GM19455 (cell line): ENCODE results near the gene NEDD4L.

Experiments
- ATAC-seq: cut with Tn5 transposase; IDR thresholded peaks from one replicate; pipeline ENCODE4 v1.9.1; 2021; ENCODE audit not compliant: unreplicated experiment

The NEDD4L gene

GRCh38 chr18:58337686-58338085, 293.7 kb downstream of the NEDD4L start:
- no peak for ATAC-seq

DNA sequence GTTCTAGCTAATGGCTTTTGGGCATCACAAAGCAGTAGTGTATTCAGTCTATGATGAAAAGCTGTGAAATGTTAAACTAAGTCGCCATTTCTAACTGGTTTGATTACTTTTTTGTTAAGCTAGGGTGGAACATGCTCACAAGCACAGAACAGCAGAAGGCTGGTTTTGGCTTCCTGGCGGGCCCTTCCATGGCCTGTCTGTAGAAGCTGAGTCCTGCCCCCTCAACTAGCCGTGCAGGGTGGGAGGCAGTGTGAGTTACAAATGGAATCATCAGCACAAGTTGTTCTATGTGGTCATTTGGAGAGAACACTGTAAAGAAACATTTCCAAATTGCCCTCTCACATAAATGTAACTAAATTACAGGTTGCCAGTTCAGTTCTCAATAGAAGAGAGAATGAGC, 294.1 kb downstream of the NEDD4L start:
- no peak for ATAC-seq

GRCh38 chr18:58338961-58339592, 295.1 kb downstream of the NEDD4L start:
- no peak for ATAC-seq

DNA sequence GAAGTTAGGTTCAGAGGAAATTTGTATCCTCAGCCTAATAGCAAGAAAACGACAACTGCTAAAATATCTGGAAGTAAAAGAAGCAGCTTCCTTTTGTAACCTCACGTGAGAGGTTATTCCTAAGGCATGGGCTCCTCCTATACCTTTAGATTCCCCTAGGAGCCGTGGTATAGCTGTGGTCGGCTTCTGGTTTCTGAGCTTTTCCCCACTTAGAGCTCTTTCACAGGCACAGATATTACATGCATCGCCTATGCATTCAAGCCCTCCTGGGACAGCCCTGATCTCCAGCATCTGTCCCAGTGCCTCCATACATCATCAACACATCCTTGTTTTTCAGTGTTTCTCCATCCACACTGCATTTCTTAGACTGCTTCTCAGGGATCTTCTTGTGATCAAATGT, 295.9 kb downstream of the NEDD4L start:
- ATAC-seq, result no peak

DNA sequence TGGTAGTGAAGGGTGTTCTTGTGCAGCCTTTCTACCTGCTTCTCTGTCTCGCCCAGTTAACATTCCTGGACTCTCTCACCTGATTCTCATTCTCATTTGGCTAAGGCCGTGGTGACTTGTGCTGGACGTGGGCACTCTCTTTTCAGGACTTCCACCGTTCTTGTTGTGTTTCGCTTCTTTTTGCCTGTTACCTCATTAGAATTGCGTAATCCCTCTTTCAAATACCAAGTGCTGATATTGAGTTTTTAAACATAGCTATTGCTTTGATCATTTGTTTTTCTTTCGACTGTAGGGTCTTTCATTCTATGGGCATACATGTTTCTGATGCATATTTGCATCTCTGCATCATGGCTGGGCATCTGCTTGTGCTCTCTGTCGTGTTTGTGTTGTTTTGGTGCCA, 297.9 kb downstream of the NEDD4L start:
- ATAC-seq, result no peak

- ATAC-seq, result no peak
Observed at GRCh38 chr18:58344080-58344670, 300.1 kb downstream of the NEDD4L start.

GRCh38 chr18:58344861-58345463, 300.9 kb downstream of the NEDD4L start:
- no peak for ATAC-seq

DNA sequence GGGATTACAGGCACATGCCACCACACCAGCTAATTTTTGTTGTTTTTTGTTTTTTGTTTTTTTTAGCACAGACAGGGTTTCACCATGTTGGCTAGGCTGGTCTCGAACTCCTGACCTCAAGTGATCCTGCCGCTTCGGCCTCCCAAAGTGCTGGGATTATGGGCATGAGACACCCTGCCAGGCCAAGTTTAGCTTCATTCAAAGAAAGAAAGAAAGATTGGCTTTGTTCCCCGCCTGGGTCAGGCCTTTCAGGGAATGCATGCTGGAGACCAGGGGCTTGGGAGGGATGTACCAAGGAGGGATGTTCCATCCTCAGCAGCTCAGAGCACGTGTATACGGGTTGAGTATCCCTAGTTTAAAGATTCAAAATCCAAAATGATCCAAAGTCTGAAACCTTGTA, 301.8 kb downstream of the NEDD4L start:
- ATAC-seq, result no peak

GRCh38 chr18:58347135-58347534, 303.1 kb downstream of the NEDD4L start:
- ATAC-seq, result no peak

- no peak for ATAC-seq
Observed at GRCh38 chr18:58348517-58348916, 304.5 kb downstream of the NEDD4L start.

GRCh38 chr18:58348951-58349350, 304.9 kb downstream of the NEDD4L start:
- no peak for ATAC-seq

GRCh38 chr18:58349650-58350049, 305.6 kb downstream of the NEDD4L start:
- no peak for ATAC-seq

GRCh38 chr18:58350526-58350925, 306.5 kb downstream of the NEDD4L start:
- ATAC-seq, result no peak

GRCh38 chr18:58351776-58352175, 307.8 kb downstream of the NEDD4L start:
- ATAC-seq, result no peak

GRCh38 chr18:58353581-58353980, 309.6 kb downstream of the NEDD4L start:
- no peak for ATAC-seq

GRCh38 chr18:58354051-58354450, 310.0 kb downstream of the NEDD4L start:
- ATAC-seq, result no peak

- ATAC-seq, result no peak
Observed at GRCh38 chr18:58354791-58355190, 310.8 kb downstream of the NEDD4L start.

- no peak for ATAC-seq
Observed at GRCh38 chr18:58355243-58355642, 311.2 kb downstream of the NEDD4L start.

DNA sequence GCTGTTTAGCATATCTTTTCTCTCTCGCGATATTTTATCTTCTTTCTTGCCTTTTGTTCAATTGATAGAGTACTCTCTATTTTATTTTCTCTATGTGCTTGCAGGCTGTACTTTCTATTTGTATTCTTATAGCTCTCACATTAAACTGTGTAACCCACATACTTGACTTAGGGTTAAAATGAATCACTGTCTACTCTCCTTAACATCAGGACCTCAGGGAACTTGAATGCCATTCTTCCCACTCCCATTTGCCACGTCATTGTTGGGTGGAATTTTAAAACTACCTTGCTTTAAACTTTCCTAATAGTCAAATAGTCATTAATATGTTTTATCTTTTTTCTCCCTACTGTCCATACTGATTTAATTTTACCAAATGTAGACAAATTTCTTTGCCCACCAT, 315.2 kb downstream of the NEDD4L start:
- ATAC-seq, result no peak

- ATAC-seq, result no peak
Observed at GRCh38 chr18:58359620-58360019, 315.6 kb downstream of the NEDD4L start.

DNA sequence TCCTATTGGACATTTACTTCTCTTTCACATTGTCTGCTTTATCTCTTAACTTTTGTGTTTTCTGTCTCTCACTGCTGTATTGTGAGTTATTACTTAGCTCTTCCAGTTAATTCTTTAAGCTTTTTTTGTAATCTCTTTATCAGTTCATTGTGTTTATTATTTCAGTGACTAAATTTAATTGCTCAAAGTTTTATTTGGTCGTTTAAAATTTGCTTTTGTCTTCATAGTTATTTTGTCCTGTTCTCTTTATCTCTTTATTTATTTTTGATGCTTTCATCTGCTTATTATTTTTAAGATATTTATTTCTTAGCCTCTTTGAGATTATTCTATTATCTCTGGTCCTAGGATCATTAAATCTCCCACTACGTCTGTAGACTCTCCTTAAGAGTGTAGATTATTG, 316.3 kb downstream of the NEDD4L start:
- no peak for ATAC-seq

GRCh38 chr18:58361212-58361611, 317.2 kb downstream of the NEDD4L start:
- ATAC-seq, result no peak
